OCI-LY3 (cell line): Measurements from ENCODE around the gene APOL4.

Experiments
- EZH2phosphoT487 ChIP-seq: fragments of 200-600 bp; shearing (Covaris generic); IDR thresholded peaks from 2 replicates; pipeline ENCODE4 v1.6.1; 2018; ENCODE audit warnings: antibody characterized with exemption, mixed run types, low read depth
- TF ChIP-seq, protein P1 (sequence below): fragments of 200-600, 300-600 bp; sonication (generic); IDR thresholded peaks from 2 replicates; pipeline ENCODE4 v1.5.1; 2014; ENCODE audit warnings: antibody characterized with exemption, low read length, low read depth

DNA sequence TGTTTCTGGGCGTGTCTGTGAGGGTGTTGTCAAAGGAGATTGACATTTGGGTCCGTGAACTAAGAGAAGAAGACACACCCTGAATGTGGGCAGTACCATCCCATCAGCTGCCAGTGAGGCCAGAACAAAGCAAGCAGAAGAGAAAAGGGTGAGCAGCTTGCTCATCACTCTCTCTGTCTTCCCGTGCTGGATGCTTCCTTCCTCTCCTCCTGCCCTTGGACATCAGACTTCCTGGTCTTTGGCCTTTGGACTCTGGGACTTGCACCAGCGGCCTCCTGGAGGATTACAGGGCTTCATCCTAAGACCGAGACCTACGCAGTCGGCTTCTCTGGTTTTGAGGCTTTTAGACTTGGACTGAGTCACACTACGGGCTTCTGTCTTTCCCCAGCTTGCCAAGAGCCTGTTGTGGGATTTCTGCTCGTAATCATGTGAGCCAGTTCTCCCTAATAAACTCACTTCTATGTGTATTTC is 18.9 kb upstream of the APOL4 start:
- TF ChIP-seq, protein P1, sequence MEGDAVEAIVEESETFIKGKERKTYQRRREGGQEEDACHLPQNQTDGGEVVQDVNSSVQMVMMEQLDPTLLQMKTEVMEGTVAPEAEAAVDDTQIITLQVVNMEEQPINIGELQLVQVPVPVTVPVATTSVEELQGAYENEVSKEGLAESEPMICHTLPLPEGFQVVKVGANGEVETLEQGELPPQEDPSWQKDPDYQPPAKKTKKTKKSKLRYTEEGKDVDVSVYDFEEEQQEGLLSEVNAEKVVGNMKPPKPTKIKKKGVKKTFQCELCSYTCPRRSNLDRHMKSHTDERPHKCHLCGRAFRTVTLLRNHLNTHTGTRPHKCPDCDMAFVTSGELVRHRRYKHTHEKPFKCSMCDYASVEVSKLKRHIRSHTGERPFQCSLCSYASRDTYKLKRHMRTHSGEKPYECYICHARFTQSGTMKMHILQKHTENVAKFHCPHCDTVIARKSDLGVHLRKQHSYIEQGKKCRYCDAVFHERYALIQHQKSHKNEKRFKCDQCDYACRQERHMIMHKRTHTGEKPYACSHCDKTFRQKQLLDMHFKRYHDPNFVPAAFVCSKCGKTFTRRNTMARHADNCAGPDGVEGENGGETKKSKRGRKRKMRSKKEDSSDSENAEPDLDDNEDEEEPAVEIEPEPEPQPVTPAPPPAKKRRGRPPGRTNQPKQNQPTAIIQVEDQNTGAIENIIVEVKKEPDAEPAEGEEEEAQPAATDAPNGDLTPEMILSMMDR, result no peak
- TF ChIP-seq EZH2phosphoT487, result no peak
